Colon (tissue), 2 donors: ENCODE results near the gene SBNO1.
"Not testable (repeated sequence)": the region's sequence is repeated elsewhere in the genome, so short reads cannot be mapped to it uniquely, and the experiment has no call there.

Experiments
- FAIRE-seq: peaks from 2 replicates; lab custom pipeline; 2012; peaks lifted over from hg19 to GRCh38; lab: Jason Lieb, UNC
- donor health status: control.
- donor health status: control.

Gene SBNO1

DNA sequence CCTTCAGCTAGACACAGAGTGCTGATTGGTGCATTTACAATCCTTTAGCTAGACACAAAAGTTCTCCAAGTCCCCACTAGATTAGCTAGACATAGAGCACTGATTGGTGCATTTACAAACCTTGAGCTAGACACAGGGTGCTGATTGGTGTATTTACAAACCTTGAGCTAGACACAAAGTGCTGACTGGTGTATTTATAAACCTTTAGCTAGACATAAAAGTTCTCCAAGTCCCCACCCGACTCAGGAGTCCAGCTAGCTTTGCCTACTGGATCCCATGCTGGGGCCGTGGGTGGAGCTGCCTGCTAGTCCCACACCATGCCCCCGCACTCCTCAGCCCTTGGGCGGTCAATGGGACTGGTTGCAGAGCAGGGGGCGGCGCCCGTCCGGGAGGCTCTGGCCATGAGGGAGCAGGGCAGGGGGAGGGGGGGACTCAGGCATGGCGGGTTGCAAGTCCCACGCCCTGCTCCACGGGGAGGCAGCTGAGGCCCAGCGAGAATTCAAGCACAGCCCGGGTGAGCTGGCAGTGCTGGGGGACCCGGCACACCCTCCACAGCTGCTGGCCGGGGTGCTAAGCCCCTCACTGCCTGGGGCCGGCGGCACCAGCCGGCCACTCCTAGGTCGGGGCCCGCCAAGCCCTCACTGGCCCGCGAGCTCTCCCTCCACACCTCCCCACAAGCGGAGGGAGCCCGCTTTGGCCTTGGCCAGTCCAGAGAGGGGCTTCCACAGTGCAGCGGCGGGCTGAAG lies 115.5 kb downstream of the SBNO1 start:
- not testable (repeated sequence) for FAIRE-seq

DNA sequence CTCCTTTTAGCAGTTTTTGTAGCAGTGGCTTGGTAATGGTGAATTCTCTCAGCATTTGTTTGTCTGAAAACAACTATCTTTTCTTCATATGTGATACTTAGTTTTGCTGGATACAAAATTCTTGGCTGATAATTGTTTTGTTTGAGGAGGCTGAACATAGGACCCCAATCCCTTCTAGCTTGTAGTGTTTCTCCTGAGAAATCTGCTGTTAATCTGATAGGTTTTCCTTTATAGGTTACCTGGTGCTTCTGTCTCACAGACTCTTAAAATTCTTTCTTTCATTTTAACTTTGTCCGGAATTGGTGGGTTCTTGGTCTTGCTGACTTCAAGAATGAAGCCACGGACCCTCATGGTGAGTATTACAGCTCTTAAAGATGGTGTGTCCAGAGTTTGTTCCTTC lies 116.5 kb downstream of the SBNO1 start:
- not testable (repeated sequence) for FAIRE-seq

DNA sequence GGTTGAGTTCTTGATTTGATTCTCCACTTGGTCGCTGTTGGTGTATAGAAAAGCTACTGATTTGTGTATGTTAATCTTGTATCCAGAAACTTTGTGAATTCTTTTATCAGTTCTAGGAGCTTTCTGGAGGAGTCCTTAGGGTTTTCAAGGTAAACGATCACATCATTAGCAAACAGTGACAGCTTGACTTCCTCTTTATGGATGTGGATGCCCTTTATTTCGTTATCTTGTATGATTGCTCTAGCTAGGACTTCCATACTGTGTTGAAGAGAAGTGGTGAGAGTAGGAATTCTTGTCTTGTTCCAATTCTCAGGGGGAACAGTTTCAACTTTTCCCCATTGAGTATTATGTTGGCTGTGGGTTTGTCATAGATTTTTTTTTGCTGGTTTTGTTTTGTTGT lies 119.0 kb downstream of the SBNO1 start:
- no peak for FAIRE-seq

DNA sequence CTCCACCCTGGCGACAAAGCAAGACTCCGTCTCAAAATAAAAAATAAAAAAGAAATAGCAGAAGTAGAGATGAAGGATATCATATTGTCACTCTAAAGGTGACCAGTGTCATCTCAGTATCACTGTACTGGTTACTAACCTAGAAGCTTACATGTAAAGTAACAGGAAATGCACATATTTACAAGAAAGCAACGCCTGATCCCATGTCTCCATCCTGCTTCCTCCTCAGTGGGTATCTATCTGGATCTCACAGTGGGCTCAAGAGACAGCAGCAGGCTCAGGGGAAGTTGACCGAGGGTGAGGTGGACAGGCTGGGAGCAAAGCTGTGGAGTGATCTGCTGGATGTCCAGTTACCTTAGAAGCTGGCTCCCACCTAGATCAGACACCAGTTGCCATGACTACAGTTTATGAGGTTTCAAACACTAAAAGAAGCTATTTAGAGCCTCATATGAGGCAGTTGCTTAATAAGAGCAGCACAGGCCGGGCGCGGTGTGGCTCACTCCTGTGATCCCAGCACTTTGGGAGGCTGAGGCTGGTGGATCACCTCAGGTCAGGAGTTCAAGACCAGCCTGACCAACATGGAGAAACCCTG lies 120.9 kb downstream of the SBNO1 start:
- no peak for FAIRE-seq

DNA sequence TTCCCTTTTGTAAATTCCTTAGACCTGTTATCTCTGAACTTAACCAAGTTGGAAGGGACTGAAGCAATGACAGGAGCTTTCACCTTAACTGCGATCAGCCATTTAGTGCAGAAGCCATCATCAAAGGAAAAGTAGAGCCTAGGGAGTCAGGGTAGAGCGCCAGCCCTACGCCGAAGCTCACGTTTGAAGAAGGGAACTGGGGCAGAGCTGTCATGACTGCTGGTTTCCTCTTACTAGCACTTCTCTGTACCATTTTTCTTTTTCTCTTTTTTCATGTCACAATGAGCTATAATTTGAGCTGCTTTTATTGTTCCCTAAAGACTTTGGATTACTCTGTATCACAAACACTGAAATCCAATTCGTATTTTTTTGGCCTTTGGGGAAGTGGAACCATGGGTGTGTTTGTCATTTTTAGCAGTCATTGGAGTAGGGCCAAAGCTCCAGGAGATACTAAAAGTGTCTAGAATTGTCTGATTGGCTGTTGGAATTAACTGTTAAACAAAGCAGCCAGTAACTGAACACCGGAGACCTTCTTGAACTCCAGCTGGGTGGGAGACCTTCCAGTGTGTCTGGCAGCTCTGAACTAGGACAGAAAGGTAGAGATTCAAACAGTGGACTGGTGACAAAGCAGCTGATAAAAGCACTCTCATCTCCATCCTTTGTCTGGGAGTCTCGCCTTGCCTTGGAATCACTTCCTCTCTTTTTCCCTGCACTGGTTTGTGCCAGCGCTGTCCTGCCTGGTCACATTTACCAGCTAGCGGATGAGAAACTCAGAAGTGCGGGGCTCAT lies 122.3 kb downstream of the SBNO1 start:
- no peak for FAIRE-seq
